ENCODE results near the gene EFCAB14.

DNA sequence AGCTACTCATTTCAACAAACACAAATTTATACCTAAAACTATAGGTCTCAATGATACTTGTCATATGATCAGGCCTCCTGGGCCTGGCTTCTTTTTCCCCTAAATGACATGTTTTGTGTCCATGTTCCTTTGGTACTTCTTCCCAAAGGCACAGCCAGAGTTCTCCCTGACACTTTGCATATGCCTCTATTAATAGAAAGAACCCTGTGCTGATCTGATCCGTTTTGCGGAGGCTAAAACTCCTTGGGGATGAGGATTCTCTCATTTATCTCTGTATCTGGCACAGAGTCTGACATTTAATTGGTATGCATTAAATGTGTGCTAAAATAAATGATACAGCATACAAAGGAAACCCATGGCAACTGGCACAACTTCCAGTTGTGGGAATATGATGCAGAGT is 62.3 kb downstream of the EFCAB14 start:
- TF ChIP-seq EZH2phosphoT487 (IDR thresholded peaks at IDR 0.05; ENCODE audit: borderline replicate concordance) (no peak), POLR2A (IDR thresholded peaks at IDR 0.05; ENCODE audit: borderline replicate concordance, extremely low read depth, insufficient read depth, insufficient read length) (no peak)
- TF ChIP-seq, protein P1, sequence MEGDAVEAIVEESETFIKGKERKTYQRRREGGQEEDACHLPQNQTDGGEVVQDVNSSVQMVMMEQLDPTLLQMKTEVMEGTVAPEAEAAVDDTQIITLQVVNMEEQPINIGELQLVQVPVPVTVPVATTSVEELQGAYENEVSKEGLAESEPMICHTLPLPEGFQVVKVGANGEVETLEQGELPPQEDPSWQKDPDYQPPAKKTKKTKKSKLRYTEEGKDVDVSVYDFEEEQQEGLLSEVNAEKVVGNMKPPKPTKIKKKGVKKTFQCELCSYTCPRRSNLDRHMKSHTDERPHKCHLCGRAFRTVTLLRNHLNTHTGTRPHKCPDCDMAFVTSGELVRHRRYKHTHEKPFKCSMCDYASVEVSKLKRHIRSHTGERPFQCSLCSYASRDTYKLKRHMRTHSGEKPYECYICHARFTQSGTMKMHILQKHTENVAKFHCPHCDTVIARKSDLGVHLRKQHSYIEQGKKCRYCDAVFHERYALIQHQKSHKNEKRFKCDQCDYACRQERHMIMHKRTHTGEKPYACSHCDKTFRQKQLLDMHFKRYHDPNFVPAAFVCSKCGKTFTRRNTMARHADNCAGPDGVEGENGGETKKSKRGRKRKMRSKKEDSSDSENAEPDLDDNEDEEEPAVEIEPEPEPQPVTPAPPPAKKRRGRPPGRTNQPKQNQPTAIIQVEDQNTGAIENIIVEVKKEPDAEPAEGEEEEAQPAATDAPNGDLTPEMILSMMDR (IDR thresholded peaks at IDR 0.05 in 2 of 3, conservative IDR thresholded peaks at IDR 0.05 in 1 of 3; ENCODE audit: borderline replicate concordance in 1 of 3, insufficient read depth in 1 of 3, low read depth in 2 of 3, low read length in 2 of 3): no peak
- TF ChIP-seq, protein P2, sequence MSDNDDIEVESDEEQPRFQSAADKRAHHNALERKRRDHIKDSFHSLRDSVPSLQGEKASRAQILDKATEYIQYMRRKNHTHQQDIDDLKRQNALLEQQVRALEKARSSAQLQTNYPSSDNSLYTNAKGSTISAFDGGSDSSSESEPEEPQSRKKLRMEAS (IDR thresholded peaks at IDR 0.05): no peak
